ENCODE results near the gene PLA2G4E. TPM values are rescaled to one million over a fixed set of nuclear protein-coding genes. Genes with fewer than 3 reads are reported as not detected.

Gene PLA2G4E
- total and polyA plus RNA-seq, 2 of the 13 experiments (the other 11 are each of a cell fraction or from before 2014, with no cell fraction given): not detected

DNA sequence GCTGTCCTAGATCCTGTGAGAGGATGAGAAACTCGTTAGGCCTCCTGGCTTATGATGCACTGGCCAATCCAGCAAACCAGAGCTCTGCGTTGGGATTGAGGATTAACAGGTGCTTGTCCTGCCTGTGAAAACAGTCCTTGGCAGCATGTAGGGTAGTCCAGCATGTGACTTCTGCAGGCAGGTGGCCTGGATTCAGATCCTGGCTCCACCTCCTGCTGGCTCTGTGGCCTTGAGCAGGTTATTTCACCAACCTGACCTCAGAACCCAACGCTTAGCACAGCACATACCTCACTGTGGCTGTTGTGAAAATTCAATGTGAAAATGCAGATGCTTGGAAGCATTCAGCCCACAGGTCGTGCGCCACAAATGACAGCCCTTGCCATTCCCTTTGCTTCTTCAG lies 40.0 kb upstream of the PLA2G4E start:
- no peak overlapping the region for H3K27ac ChIP-seq (ENCODE audit: extremely low read length, insufficient read depth, low read length)
- TF ChIP-seq HDAC1 (CRISPR knock-in tag; IDR thresholded peaks at IDR 0.05): no peak
- TF ChIP-seq DBP (CRISPR knock-in tag; IDR thresholded peaks at IDR 0.05; ENCODE audit: not compliant biosample characterization): no peak
- TF ChIP-seq EEA1 (CRISPR knock-in tag; IDR thresholded peaks at IDR 0.05; ENCODE audit: borderline replicate concordance): no peak
- no peak for TF ChIP-seq ZNF678 (CRISPR knock-in tag; IDR thresholded peaks at IDR 0.05)
- TF ChIP-seq BCL6 (CRISPR knock-in tag; IDR thresholded peaks at IDR 0.05): no peak
- no peak for TF ChIP-seq ZNF780A (CRISPR knock-in tag; IDR thresholded peaks at IDR 0.05)
- no peak for TF ChIP-seq SOX6 (IDR thresholded peaks at IDR 0.05)
- TF ChIP-seq SOX6 (CRISPR knock-in tag; IDR thresholded peaks at IDR 0.05): 0 out of 2 replicates have a peak, but pooled peaks have one; percentile 21
- TF ChIP-seq PPARG (CRISPR knock-in tag; conservative IDR thresholded peaks at IDR 0.05): no peak
- no peak for TF ChIP-seq TARDBP (CRISPR knock-in tag; IDR thresholded peaks at IDR 0.05)
- 0 out of 2 replicates have a peak, but pooled peaks have one; percentile 15 for TF ChIP-seq FOSL2 (CRISPR knock-in tag; IDR thresholded peaks at IDR 0.05)
- no peak for TF ChIP-seq ZNF766 (CRISPR knock-in tag; IDR thresholded peaks at IDR 0.05; ENCODE audit: borderline replicate concordance)
- no peak for TF ChIP-seq PHF21A (CRISPR knock-in tag; IDR thresholded peaks at IDR 0.05)
- no peak for TF ChIP-seq ZNF577 (CRISPR knock-in tag; IDR thresholded peaks at IDR 0.05; ENCODE audit: borderline replicate concordance, low read depth)
- no peak for TF ChIP-seq THYN1 (CRISPR knock-in tag; IDR thresholded peaks at IDR 0.05; ENCODE audit: borderline replicate concordance, low read depth)
- TF ChIP-seq, protein P1, sequence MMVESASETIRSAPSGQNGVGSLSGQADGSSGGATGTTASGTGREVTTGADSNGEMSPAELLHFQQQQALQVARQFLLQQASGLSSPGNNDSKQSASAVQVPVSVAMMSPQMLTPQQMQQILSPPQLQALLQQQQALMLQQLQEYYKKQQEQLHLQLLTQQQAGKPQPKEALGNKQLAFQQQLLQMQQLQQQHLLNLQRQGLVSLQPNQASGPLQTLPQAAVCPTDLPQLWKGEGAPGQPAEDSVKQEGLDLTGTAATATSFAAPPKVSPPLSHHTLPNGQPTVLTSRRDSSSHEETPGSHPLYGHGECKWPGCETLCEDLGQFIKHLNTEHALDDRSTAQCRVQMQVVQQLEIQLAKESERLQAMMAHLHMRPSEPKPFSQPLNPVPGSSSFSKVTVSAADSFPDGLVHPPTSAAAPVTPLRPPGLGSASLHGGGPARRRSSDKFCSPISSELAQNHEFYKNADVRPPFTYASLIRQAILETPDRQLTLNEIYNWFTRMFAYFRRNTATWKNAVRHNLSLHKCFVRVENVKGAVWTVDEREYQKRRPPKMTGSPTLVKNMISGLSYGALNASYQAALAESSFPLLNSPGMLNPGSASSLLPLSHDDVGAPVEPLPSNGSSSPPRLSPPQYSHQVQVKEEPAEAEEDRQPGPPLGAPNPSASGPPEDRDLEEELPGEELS (CRISPR knock-in tag; IDR thresholded peaks at IDR 0.05): 0 out of 2 replicates have a peak, but pooled peaks have one; percentile 11
- 0 out of 2 replicates have a peak, but pooled peaks have one; percentile 44 for TF ChIP-seq ZBTB21 (CRISPR knock-in tag; IDR thresholded peaks at IDR 0.05)
- TF ChIP-seq ZNF333 (CRISPR knock-in tag; IDR thresholded peaks at IDR 0.05; ENCODE audit: borderline replicate concordance): no peak
- TF ChIP-seq MTF2 (CRISPR knock-in tag; IDR thresholded peaks at IDR 0.05; ENCODE audit: borderline replicate concordance): no peak
- TF ChIP-seq ZZZ3 (CRISPR knock-in tag; IDR thresholded peaks at IDR 0.05; ENCODE audit: borderline replicate concordance): no peak
- no peak for TF ChIP-seq REL (CRISPR knock-in tag; conservative IDR thresholded peaks at IDR 0.05)
- TF ChIP-seq NPAS2 (CRISPR knock-in tag; IDR thresholded peaks at IDR 0.05; ENCODE audit: borderline replicate concordance): no peak
- TF ChIP-seq HDAC2 (CRISPR knock-in tag; IDR thresholded peaks at IDR 0.05): peak; percentile 26; the same call in 1 of the 2 replicates

More for the DNA sequence above, 40.0 kb upstream of the PLA2G4E start:
- H3K27me3 ChIP-seq (ENCODE audit: control insufficient read depth in 1 of 2, insufficient read depth in 2 of 2, low read length in 2 of 2): 0 out of 5 replicates have a peak, but pooled peaks cover 0 to 6% of the 10 kb centered on the region in 2 experiments
- ChIA-PET CTCF (ENCODE audit: low intra/inter-chr PET ratio, low total read pairs) (no interaction called here), POLR2A (no interaction called here)
- DNase-seq (ENCODE audit: low spot score) (peak; percentile 35), FAIRE-seq (peak; percentile 40), ATAC-seq (peak; percentile 11; the same call in 2 of the 3 replicates)
- H3K79me2 ChIP-seq (ENCODE audit: insufficient read depth, low read length): no peaks in the 10 kb centered on the region
- H4K20me1 ChIP-seq (ENCODE audit: insufficient read depth, low read length): no peaks in the 10 kb centered on the region
- H3K4me1 ChIP-seq (ENCODE audit: insufficient read depth, low read length): peaks cover 79% of the 10 kb centered on the region
- H3K9ac ChIP-seq (ENCODE audit: insufficient read depth, low read depth, low read length): no peak overlapping the region
- WGBS (ENCODE audit: low lambda C conversion rate): 21% methylated on average over 2 of the region's 5 CpGs
- H3K36me3 ChIP-seq (replicated peaks in 1 of 2; ENCODE audit: control insufficient read depth in 1 of 2, insufficient read depth in 2 of 2, low read length in 2 of 2): no peaks in the 10 kb centered on the region
- H3K4me3 ChIP-seq (replicated peaks in 1 of 3; ENCODE audit: insufficient read depth in 1 of 3, low read depth in 2 of 3, low read length in 3 of 3): no peak overlapping the region
- intact Hi-C loops (cut with micrococcal nuclease; ENCODE audit: unreplicated experiment): no loop called here
- H3K9me3 ChIP-seq (ENCODE audit: low read length): no peaks in the 10 kb centered on the region
- in situ Hi-C loops (cut with HindIII; ENCODE audit: extremely low pct_ligation_motif_present, low pct_unique_long_range_greater_than_20kb): no loop called here
- peak overlapping the region; percentile 51 for H3K4me2 ChIP-seq (ENCODE audit: low read depth, low read length)
- BruUV-seq (replicated peaks): no TSS peak
- H2AFZ ChIP-seq (ENCODE audit: low read length): no peak overlapping the region

All from HepG2 (cell line).